HepG2 (cell line): ENCODE data around the gene CD200. TPM values are rescaled to one million over a fixed set of nuclear protein-coding genes. Genes with fewer than 3 reads are reported as not detected.

Experiments
- ATAC-seq: fragments of 200-7000 bp; cut with Tn5 transposase; 3 replicates; pipeline ENCODE4 v1.9.1; 2020; ENCODE audit warnings: mild to moderate bottlenecking, moderate library complexity
- BruUV-seq: library from RNA; stranded (reverse); fragments of 400-500 nt; replicated peaks from 2 replicates; lab custom pipeline; 2021; lab: Mats Ljungman, UMichigan
- CTCF ChIA-PET: fragments of 300-600 bp; formaldehyde crosslinking; extraction: SDS; loops from one replicate; lab custom pipeline; 2021; ENCODE audit warnings: low total read pairs, inconsistent platforms, low intra/inter-chr PET ratio; lab: Yijun Ruan, JAX
- POLR2A ChIA-PET: fragments of 350-600 bp; sonication (Branson Sonifier 250); formaldehyde crosslinking; loops from one replicate; lab custom pipeline; 2020; ENCODE audit warnings: antibody characterized with exemption, inconsistent platforms; lab: Yijun Ruan, JAX
- DNase-seq: peaks from one replicate; pipeline ENCODE4 v3.0.0-alpha.2; 2015; ENCODE audit warnings: low spot score
- FAIRE-seq: peaks from 3 replicates; lab custom pipeline; 2011; peaks lifted over from hg19 to GRCh38; lab: Jason Lieb, UNC
- H2AFZ ChIP-seq: one replicate; pipeline ENCODE4 v1.6.1; 2011; ENCODE audit warnings: low read length, inconsistent platforms
- H3K27ac ChIP-seq: fragments of 300-600 bp; 3 replicates; pipeline ENCODE4 v1.8.0; 2011; ENCODE audit warnings: mixed run types, mild to moderate bottlenecking, mixed read lengths, low read length, inconsistent platforms; ENCODE audit not compliant: insufficient read depth; ENCODE audit errors: extremely low read length
- H3K27me3 ChIP-seq, 2 experiments: fragments of 200-600 bp in 1 of 2; 2 replicates in 1 of 2; 3 replicates in 1 of 2; pipeline versions ENCODE4 v1.6.0 to v1.8.0; 2011; ENCODE audit warnings: low read length in 2 of 2, mild to moderate bottlenecking in 2 of 2, moderate library complexity in 2 of 2, inconsistent platforms in 1 of 2; ENCODE audit not compliant: insufficient read depth in 2 of 2, control insufficient read depth in 1 of 2
- H3K36me3 ChIP-seq, 2 experiments: fragments of 200-600 bp in 1 of 2; replicated peaks in 1 of 2; 2 replicates in 1 of 2; 3 replicates in 1 of 2; pipeline versions ENCODE4 v1.5.1 to v1.8.0; 2011; ENCODE audit warnings: low read length in 2 of 2, inconsistent platforms in 1 of 2; ENCODE audit not compliant: insufficient read depth in 2 of 2, control insufficient read depth in 1 of 2
- H3K4me1 ChIP-seq: 2 replicates; pipeline ENCODE4 v1.5.1; 2012; ENCODE audit warnings: low read length, inconsistent platforms; ENCODE audit not compliant: insufficient read depth
- H3K4me2 ChIP-seq: 2 replicates; pipeline ENCODE4 v1.6.0; 2011; ENCODE audit warnings: low read depth, low read length, inconsistent platforms
- H3K4me3 ChIP-seq, 3 experiments: fragments of 200-600 bp in 1 of 3; sonication (generic), shearing (Covaris generic) in 1 of 3; replicated peaks in 1 of 3; 2 replicates each; pipeline ENCODE4 v1.5.1; 2011 to 2016; ENCODE audit warnings: low read length in 3 of 3, inconsistent platforms in 2 of 3, low read depth in 2 of 3, mild to moderate bottlenecking in 2 of 3, control low read depth in 1 of 3, mixed read lengths in 1 of 3; ENCODE audit not compliant: insufficient read depth in 1 of 3
- H3K79me2 ChIP-seq: one replicate; pipeline ENCODE4 v1.6.1; 2011; ENCODE audit warnings: low read length, inconsistent platforms; ENCODE audit not compliant: insufficient read depth
- H3K9ac ChIP-seq: 2 replicates; pipeline ENCODE4 v1.6.0; 2011; ENCODE audit warnings: mild to moderate bottlenecking, low read depth, low read length, inconsistent platforms; ENCODE audit not compliant: insufficient read depth
- H3K9me3 ChIP-seq: 2 replicates; pipeline ENCODE4 v1.5.1; 2012; ENCODE audit warnings: mild to moderate bottlenecking, low read length
- H4K20me1 ChIP-seq: 2 replicates; pipeline ENCODE4 v1.6.0; 2011; ENCODE audit warnings: inconsistent platforms, mild to moderate bottlenecking, low read length, moderate library complexity; ENCODE audit not compliant: insufficient read depth
- FOXJ3 ChIP-seq: sonication (generic); formaldehyde crosslinking; IDR thresholded peaks from 2 replicates; pipeline ENCODE4 v1.4.0; 2020; ENCODE audit warnings: missing genetic modification reagents, mild to moderate bottlenecking, borderline replicate concordance
- HNRNPLL ChIP-seq: fragments of 200-400 bp; formaldehyde crosslinking; IDR thresholded peaks from 2 replicates; pipeline ENCODE4 v1.6.1; 2017; ENCODE audit warnings: mild to moderate bottlenecking, low read depth, low read length; ENCODE audit not compliant: poor library complexity, severe bottlenecking
- RXRB ChIP-seq: IDR thresholded peaks from 2 replicates; pipeline ENCODE4 v1.6.1; 2016; ENCODE audit warnings: borderline replicate concordance, missing genetic modification reagents, missing compliant biosample characterization
- ZNF24 ChIP-seq: fragments of 450-650 bp; IDR thresholded peaks from 2 replicates; pipeline ENCODE4 v1.6.1; 2017; ENCODE audit warnings: antibody characterized with exemption, mild to moderate bottlenecking
- ZNF326 ChIP-seq: sonication (generic); formaldehyde crosslinking; IDR thresholded peaks from 2 replicates; pipeline ENCODE4 v1.4.0; 2020; ENCODE audit warnings: missing genetic modification reagents, borderline replicate concordance
- WGBS: methylation state at CpG from one replicate; pipeline ENCODE4 v1.1.6; 2017; ENCODE audit warnings: low lambda C conversion rate; 5-methylcytosine and 5-hydroxymethylcytosine counted together
- in situ Hi-C: cut with HindIII; loops from 2 replicates; pipeline ENCODE4 v1.10.0; 2017; ENCODE audit warnings: low pct_unique_long_range_greater_than_20kb; ENCODE audit not compliant: extremely low pct_ligation_motif_present
- intact Hi-C: fragments of 100-400 bp; cut with micrococcal nuclease; formaldehyde crosslinking; loops from one replicate; pipeline ENCODE4 v1.10.0; 2022; ENCODE audit not compliant: unreplicated experiment
- polyA plus RNA-seq, 8 experiments: library from polyadenylated mRNA; depleted of rRNA in 3 of 8; stranded (reverse) in 7 of 8; unstranded in 1 of 8; fragments of >200 nt; fragmentation: Illumina TruSeq in 4 of 8; extraction: Trizol in 4 of 8; gene quantifications; 2 replicates each; pipeline versions ENCODE4 v1.2.1 to v1.2.3, GENCODE V29; 2011 to 2016; ENCODE audit warnings: low read depth in 4 of 8, missing spikeins in 1 of 8, mixed read lengths in 1 of 8; ENCODE audit not compliant: insufficient read depth in 1 of 8
- total RNA-seq, 5 experiments: library from RNA; depleted of rRNA; stranded (reverse); fragments of >200 nt; fragmentation: Illumina TruSeq; extraction: Trizol; gene quantifications; 2 replicates each; pipeline ENCODE4 v1.2.3, GENCODE V29; 2016; ENCODE audit warnings: low read depth in 1 of 5
- TF ChIP-seq, protein P1 (sequence below): sonication (generic); formaldehyde crosslinking; IDR thresholded peaks from 2 replicates; pipeline ENCODE4 v1.5.1; 2020; ENCODE audit warnings: mild to moderate bottlenecking, missing genetic modification reagents, moderate library complexity
- TF ChIP-seq, protein P2 (sequence below): sonication (generic); formaldehyde crosslinking; IDR thresholded peaks from 2 replicates; pipeline ENCODE4 v1.8.0; 2022; ENCODE audit warnings: mild to moderate bottlenecking, missing genetic modification reagents, moderate library complexity

The CD200 gene
- total and polyA plus RNA-seq, 2 of the 13 experiments (the other 11 are each of a cell fraction or from before 2014, with no cell fraction given): not detected

DNA sequence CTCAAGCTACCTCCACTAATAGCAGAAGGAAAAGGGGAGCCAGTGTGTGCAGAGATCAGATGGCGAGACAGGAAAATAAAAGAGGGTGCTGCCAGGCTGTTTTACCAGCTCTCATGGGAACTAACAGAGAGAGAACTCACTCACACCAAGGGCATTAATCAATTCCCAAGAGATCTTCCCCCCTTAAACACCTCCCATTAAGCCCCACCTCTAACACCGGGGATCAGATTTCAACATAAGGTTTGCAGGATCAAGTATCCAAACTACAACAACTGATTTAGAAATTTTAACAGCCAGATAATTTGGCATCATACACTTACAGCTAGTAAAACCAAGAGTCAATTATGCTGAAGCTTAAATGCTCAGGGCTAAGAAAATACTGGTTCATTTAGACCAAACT is 18.9 kb downstream of the CD200 start:
- H4K20me1 ChIP-seq: no peaks in the 10 kb centered on the region
- FAIRE-seq: no peak
- DNase-seq: no peak
- WGBS: 3% methylated on average over 2 of the region's 2 CpGs
- no peaks in the 10 kb centered on the region for H3K36me3 ChIP-seq
- no peak overlapping the region for H3K9ac ChIP-seq
- TF ChIP-seq, protein P1, sequence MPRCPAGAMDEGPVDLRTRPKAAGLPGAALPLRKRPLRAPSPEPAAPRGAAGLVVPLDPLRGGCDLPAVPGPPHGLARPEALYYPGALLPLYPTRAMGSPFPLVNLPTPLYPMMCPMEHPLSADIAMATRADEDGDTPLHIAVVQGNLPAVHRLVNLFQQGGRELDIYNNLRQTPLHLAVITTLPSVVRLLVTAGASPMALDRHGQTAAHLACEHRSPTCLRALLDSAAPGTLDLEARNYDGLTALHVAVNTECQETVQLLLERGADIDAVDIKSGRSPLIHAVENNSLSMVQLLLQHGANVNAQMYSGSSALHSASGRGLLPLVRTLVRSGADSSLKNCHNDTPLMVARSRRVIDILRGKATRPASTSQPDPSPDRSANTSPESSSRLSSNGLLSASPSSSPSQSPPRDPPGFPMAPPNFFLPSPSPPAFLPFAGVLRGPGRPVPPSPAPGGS (CRISPR knock-in tag): no peak
- no peak for TF ChIP-seq ZNF24
- TF ChIP-seq ZNF326 (CRISPR knock-in tag): no peak
- no peak for TF ChIP-seq HNRNPLL
- TF ChIP-seq RXRB (CRISPR knock-in tag): no peak
- TF ChIP-seq, protein P2, sequence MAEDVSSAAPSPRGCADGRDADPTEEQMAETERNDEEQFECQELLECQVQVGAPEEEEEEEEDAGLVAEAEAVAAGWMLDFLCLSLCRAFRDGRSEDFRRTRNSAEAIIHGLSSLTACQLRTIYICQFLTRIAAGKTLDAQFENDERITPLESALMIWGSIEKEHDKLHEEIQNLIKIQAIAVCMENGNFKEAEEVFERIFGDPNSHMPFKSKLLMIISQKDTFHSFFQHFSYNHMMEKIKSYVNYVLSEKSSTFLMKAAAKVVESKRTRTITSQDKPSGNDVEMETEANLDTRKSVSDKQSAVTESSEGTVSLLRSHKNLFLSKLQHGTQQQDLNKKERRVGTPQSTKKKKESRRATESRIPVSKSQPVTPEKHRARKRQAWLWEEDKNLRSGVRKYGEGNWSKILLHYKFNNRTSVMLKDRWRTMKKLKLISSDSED (CRISPR knock-in tag): no peak
- TF ChIP-seq FOXJ3 (CRISPR knock-in tag): no peak
- no peak overlapping the region for H3K4me3 ChIP-seq
- BruUV-seq: no TSS peak
- CTCF ChIA-PET: no interaction called here
- no peaks in the 10 kb centered on the region for H3K9me3 ChIP-seq
- POLR2A ChIA-PET: no interaction called here
- no peak for ATAC-seq
- H3K79me2 ChIP-seq: no peaks in the 10 kb centered on the region
- no peak overlapping the region for H2AFZ ChIP-seq
- intact Hi-C loops: no loop called here
- no peaks in the 10 kb centered on the region for H3K4me1 ChIP-seq
- in situ Hi-C loops: no loop called here
- no peak overlapping the region for H3K4me2 ChIP-seq
- H3K27ac ChIP-seq: no peak overlapping the region
- no peaks in the 10 kb centered on the region for H3K27me3 ChIP-seq
